KOPT-K1 (cell line): ENCODE measurements around the gene GLI1.
A peak's percentile ranks its signal among the peaks of the same experiment; 100 is the strongest.
"Not testable (repeated sequence)": the region's sequence is repeated elsewhere in the genome, so short reads cannot be mapped to it uniquely, and the experiment has no call there.

Experiments
- H3K27ac ChIP-seq: fragments of 200-600 bp; sonication (generic); 2 replicates; pipeline ENCODE4 v1.5.1; 2016; ENCODE audit warnings: antibody characterized with exemption, mild to moderate bottlenecking, low read depth, low read length; ENCODE audit not compliant: poor library complexity, severe bottlenecking
- H3K36me3 ChIP-seq: fragments of 200-600 bp; sonication (generic); 2 replicates; pipeline ENCODE4 v1.5.1; 2017; ENCODE audit warnings: antibody characterized with exemption, mild to moderate bottlenecking, low read length, moderate library complexity; ENCODE audit not compliant: insufficient read depth
- H3K9me3 ChIP-seq: fragments of 200-600 bp; sonication (generic); 2 replicates; pipeline ENCODE4 v1.5.1; 2017; ENCODE audit warnings: antibody characterized with exemption, low read length, mild to moderate bottlenecking; ENCODE audit not compliant: insufficient read depth, poor library complexity, severe bottlenecking

GLI1 gene

GRCh38 chr12:57433370-57433769 is 26.2 kb upstream of the GLI1 start:
- Histone ChIP-seq H3K27ac (no peak overlapping the region), H3K36me3 (no peaks in the 10 kb centered on the region), H3K9me3 (no peaks in the 10 kb centered on the region)

- Histone ChIP-seq H3K27ac (peak within 1 kb of the TSS; percentile 51), H3K9me3 (no peaks in the 10 kb centered on the region), H3K36me3 (no peaks in the 10 kb centered on the region)
Measured at GRCh38 chr12:57434517-57435223, 24.9 kb upstream of the GLI1 start, which contains the start of gene INHBC. Gene INHBC, plus strand, starts transcription at chr12:57434784. Its CDS starts 103 bp downstream, at chr12:57434887.

GRCh38 chr12:57435293-57435692 is 24.3 kb upstream of the GLI1 start:
- Histone ChIP-seq H3K36me3 (no peaks in the 10 kb centered on the region), H3K9me3 (no peaks in the 10 kb centered on the region), H3K27ac (peak overlapping the region; percentile 51)

DNA sequence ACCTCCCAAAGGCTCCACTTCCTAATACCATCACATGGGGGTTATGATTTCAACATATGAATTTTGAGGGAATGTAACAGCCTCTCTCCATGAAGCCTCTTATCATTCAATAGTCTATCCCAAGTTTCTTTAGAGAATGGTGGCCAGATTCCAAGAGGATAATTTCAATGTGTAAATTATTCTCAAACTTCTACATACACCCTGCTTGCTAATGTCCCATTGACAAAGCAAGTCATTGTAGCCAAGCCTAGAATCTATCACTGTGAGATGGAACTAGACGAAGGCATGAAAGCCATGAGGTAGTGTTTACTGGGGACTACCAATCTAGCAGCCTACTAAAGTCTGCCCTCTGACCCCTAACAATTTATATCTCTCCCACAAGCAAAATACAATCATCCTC is 21.2 kb upstream of the GLI1 start:
- H3K36me3 ChIP-seq: no peaks in the 10 kb centered on the region
- peaks cover 7% of the 10 kb centered on the region for H3K9me3 ChIP-seq
- no peak overlapping the region for H3K27ac ChIP-seq

GRCh38 chr12:57439762-57440266 is 19.8 kb upstream of the GLI1 start:
- Histone ChIP-seq H3K36me3 (no peaks in the 10 kb centered on the region), H3K27ac (no peak overlapping the region), H3K9me3 (peaks cover 7% of the 10 kb centered on the region)

GRCh38 chr12:57441393-57441792 is 18.2 kb upstream of the GLI1 start:
- not testable (repeated sequence) for H3K9me3 ChIP-seq, H3K27ac ChIP-seq, H3K36me3 ChIP-seq

DNA sequence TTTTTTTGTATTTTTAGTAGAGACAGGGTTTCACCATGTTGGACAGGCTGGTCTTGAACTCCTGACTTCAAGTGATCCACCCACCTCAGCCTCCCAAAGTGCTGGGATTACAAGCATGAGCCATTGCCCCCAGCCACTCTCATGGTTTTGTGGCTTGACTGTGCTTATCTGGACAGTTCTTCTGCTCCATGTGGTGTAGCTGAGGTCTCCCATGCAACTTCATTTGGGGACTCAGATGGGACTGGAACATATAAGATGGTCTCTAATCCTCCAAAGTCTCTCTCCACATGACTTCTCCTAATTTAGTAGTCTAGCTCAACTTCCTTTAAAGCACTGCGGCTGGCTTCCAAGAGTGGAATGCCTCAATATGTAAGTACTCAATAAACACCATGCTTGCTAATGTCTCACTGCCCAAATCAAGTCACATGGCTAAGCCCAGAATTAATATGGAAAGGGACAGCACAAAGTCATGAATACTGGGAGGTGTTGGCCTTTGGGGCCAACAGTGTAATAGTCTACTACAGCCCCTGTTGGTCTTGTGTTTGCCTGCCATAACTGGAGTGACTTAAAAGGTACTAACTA is 17.6 kb upstream of the GLI1 start:
- peaks cover 7% of the 10 kb centered on the region for H3K9me3 ChIP-seq
- no peaks in the 10 kb centered on the region for H3K36me3 ChIP-seq
- no peak overlapping the region for H3K27ac ChIP-seq

GRCh38 chr12:57444337-57444736 is 15.2 kb upstream of the GLI1 start:
- not testable (repeated sequence) for H3K36me3 ChIP-seq, H3K27ac ChIP-seq, H3K9me3 ChIP-seq

DNA sequence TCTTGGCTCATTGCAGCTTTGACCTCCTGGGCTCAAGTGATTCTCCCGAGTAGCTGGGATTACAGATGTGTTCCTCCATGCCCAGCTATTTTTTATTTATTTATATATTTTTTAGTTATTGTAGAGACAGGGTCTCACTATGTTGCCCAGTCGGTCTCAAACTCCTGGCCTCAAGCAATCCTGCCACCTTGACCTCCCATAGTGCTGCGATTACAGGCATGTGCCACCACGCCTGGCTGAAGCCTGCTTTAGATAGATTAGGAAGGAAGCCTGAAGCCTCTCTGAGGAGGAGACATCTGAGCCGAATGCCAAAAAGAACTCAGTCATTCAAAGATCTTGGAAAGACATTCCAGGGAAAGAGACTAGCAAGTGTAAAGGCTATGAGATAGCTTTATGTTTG is 14.8 kb upstream of the GLI1 start:
- H3K27ac ChIP-seq: no peak overlapping the region
- peaks cover 7% of the 10 kb centered on the region for H3K9me3 ChIP-seq
- no peaks in the 10 kb centered on the region for H3K36me3 ChIP-seq

DNA sequence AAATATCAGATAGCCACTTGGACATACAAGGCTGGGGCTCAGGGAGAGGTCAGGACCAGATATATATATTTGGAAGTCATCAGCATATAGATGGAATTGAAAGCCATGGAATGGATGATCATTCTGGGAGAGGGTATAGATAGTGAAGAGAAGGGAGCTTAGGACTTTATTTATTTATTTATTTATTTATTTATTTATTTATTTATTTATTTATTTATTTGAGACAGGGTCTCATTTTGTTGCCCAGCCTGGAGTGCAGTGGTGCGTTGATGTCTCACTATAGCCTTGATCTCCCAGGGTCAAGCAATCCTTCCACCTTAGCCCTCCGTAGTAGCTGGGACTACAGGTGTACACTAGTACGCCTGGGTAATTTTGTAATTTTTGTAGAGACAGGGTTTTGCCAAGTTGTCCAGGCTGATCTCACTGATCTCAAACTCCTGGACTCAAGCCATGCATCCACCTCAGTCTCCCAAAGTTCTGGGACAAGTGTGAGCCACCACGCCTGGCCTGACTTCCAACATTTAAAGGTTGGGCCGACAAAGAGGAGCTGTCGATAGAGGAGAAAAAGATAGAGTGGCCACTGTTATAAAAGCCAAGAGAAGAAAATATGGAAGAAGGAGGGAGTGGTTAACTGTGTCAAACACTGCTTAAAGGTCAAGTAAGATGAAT is 13.2 kb upstream of the GLI1 start:
- H3K9me3 ChIP-seq: peaks cover 4% of the 10 kb centered on the region

DNA sequence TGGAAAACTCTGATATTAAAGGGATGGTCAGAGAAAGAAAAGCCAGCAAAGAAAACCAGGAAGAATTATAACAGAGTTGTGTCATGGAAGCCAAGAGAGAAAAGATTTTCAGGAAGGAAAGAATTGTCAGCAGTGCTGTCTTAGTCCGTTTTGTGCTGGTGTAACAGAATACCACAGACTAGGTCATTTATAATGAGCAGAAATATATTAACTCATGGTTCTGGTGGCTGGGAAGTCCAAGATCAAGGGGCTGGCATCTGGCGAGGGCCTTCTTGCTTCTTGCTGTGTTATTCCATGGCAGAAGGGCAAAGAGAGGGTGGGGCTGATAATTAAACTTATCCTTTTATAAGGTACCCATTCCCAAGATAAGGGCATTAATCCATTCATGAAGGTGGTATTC is 10.9 kb upstream of the GLI1 start:
- Histone ChIP-seq H3K36me3 (no peaks in the 10 kb centered on the region), H3K27ac (no peak overlapping the region), H3K9me3 (no peaks in the 10 kb centered on the region)

More for the DNA sequence above, 13.2 kb upstream of the GLI1 start:
- no peak overlapping the region for H3K27ac ChIP-seq
- no peaks in the 10 kb centered on the region for H3K36me3 ChIP-seq

DNA sequence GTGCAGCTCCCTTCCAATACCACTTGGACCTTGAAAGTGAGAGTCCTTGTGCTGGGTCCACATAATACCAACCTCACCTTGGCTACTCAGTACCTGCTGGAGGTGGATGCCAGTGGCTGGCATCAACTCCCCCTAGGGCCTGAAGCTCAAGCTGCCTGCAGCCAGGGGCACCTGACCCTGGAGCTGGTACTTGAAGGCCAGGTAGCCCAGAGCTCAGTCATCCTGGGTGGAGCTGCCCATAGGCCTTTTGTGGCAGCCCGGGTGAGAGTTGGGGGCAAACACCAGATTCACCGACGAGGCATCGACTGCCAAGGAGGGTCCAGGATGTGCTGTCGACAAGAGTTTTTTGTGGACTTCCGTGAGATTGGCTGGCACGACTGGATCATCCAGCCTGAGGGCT is 10.2 kb upstream of the GLI1 start:
- Histone ChIP-seq H3K9me3 (no peaks in the 10 kb centered on the region), H3K27ac (no peak overlapping the region), H3K36me3 (no peaks in the 10 kb centered on the region)

GRCh38 chr12:57450057-57450456 is 9.5 kb upstream of the GLI1 start:
- no peaks in the 10 kb centered on the region for H3K9me3 ChIP-seq
- H3K36me3 ChIP-seq: no peaks in the 10 kb centered on the region
- no peak overlapping the region for H3K27ac ChIP-seq

- H3K36me3 ChIP-seq: no peaks in the 10 kb centered on the region
- no peaks in the 10 kb centered on the region for H3K9me3 ChIP-seq
- H3K27ac ChIP-seq: no peak overlapping the region
Measured at GRCh38 chr12:57451233-57451778, 8.3 kb upstream of the GLI1 start.

- no peaks in the 10 kb centered on the region for H3K36me3 ChIP-seq
- H3K27ac ChIP-seq: no peak overlapping the region
- H3K9me3 ChIP-seq: no peaks in the 10 kb centered on the region
Measured at GRCh38 chr12:57452181-57452936, 7.2 kb upstream of the GLI1 start.
